SU-DHL-6 (cell line): ENCODE measurements around the gene SLC7A6OS.
A peak's percentile ranks its signal among the peaks of the same experiment; 100 is the strongest.

Source experiments
- H2AFZ ChIP-seq: fragments of 200-600 bp; sonication (generic); 2 replicates; pipeline ENCODE4 v1.6.1; 2014; ENCODE audit warnings: low read depth, mild to moderate bottlenecking, moderate library complexity, mixed read lengths, antibody characterized with exemption, low read length; ENCODE audit not compliant: severe bottlenecking
- H3F3A ChIP-seq: fragments of 200-600 bp; shearing (Covaris generic); 2 replicates; pipeline ENCODE4 v1.6.0; 2016; ENCODE audit warnings: antibody characterized with exemption, mild to moderate bottlenecking; ENCODE audit not compliant: insufficient read depth
- H3K27ac ChIP-seq: fragments of 200-600 bp; sonication (generic); 2 replicates; pipeline ENCODE4 v1.5.1; 2016; ENCODE audit warnings: low read depth, mild to moderate bottlenecking, low read length, moderate library complexity, mixed read lengths
- H3K27me3 ChIP-seq: fragments of 200-600 bp; sonication (generic), shearing (Covaris generic); 2 replicates; pipeline ENCODE4 v1.6.0; 2014; ENCODE audit warnings: mild to moderate bottlenecking, low read length
- H3K36me3 ChIP-seq: fragments of 200-600 bp; sonication (generic); 2 replicates; pipeline ENCODE4 v1.6.1; 2014; ENCODE audit warnings: mild to moderate bottlenecking, low read length, mixed read lengths
- H3K4me2 ChIP-seq: fragments of 300-600, 200-600 bp; shearing (Covaris generic), sonication (generic); 2 replicates; pipeline ENCODE4 v1.6.0; 2014; ENCODE audit warnings: low read length, low read depth, mild to moderate bottlenecking; ENCODE audit not compliant: poor library complexity, severe bottlenecking
- H3K4me3 ChIP-seq: fragments of 200-600 bp; sonication (generic); 2 replicates; pipeline ENCODE4 v1.5.1; 2014; ENCODE audit warnings: antibody characterized with exemption, low read length, mild to moderate bottlenecking, mixed read lengths; ENCODE audit not compliant: insufficient read depth, poor library complexity, severe bottlenecking
- H3K79me2 ChIP-seq: fragments of 200-600 bp; sonication (generic); 2 replicates; pipeline ENCODE4 v1.6.1; 2014; ENCODE audit warnings: mild to moderate bottlenecking, low read length, moderate library complexity; ENCODE audit not compliant: insufficient read depth
- H3K9ac ChIP-seq: fragments of 200-600 bp; sonication (generic); 2 replicates; pipeline ENCODE4 v1.7.0; 2014; ENCODE audit warnings: mild to moderate bottlenecking, low read length
- H3K9me2 ChIP-seq: fragments of 200-600 bp; sonication (generic); replicated peaks from 2 replicates; pipeline ENCODE4 v1.6.1; 2014; ENCODE audit warnings: low read length; ENCODE audit not compliant: insufficient read depth
- H3K9me3 ChIP-seq: fragments of 200-600 bp; sonication (generic); 2 replicates; pipeline ENCODE4 v1.6.1; 2014; ENCODE audit warnings: low read length, mixed read lengths; ENCODE audit not compliant: insufficient read depth
- H4K20me1 ChIP-seq: fragments of 200-600 bp; sonication (generic); 2 replicates; pipeline ENCODE4 v1.6.1; 2014; ENCODE audit warnings: low read depth, mild to moderate bottlenecking, antibody characterized with exemption, low read length, moderate library complexity, mixed read lengths
- CTCF ChIP-seq: fragments of 200-600 bp; sonication (generic); IDR thresholded peaks from one replicate; pipeline ENCODE4 v1.5.1; 2017; ENCODE audit warnings: antibody characterized with exemption, mild to moderate bottlenecking, low read length, moderate library complexity; ENCODE audit not compliant: insufficient read depth, poor library complexity, severe bottlenecking
- EZH2phosphoT487 ChIP-seq: fragments of 200-600 bp; sonication (generic), shearing (Covaris generic); conservative IDR thresholded peaks from 2 replicates; pipeline ENCODE4 v1.6.1; 2018; ENCODE audit warnings: mild to moderate bottlenecking, antibody characterized with exemption, low read length, moderate library complexity, mixed read lengths

SLC7A6OS gene

GRCh38 chr16:68281368-68282063 lies 29.2 kb downstream of the SLC7A6OS start:
- no peak overlapping the region for H2AFZ ChIP-seq
- H3K9me3 ChIP-seq, result no peaks in the 10 kb centered on the region
- H3K9me2 ChIP-seq, result no peaks in the 10 kb centered on the region
- peak overlapping the region; percentile 98 for H3K27ac ChIP-seq
- peak overlapping the region; percentile 6 for H3K9ac ChIP-seq
- H3K79me2 ChIP-seq, result peaks cover 56% of the 10 kb centered on the region
- H3K4me2 ChIP-seq, result peak overlapping the region; percentile 85
- peaks cover 55% of the 10 kb centered on the region for H3F3A ChIP-seq
- H4K20me1 ChIP-seq, result no peaks in the 10 kb centered on the region
- H3K27me3 ChIP-seq, result no peaks in the 10 kb centered on the region
- H3K36me3 ChIP-seq, result no peaks in the 10 kb centered on the region
- no peak overlapping the region for H3K4me3 ChIP-seq
- TF ChIP-seq EZH2phosphoT487 (no peak), CTCF (no peak)

GRCh38 chr16:68279726-68280558 lies 30.8 kb downstream of the SLC7A6OS start:
- Histone ChIP-seq H4K20me1 (no peaks in the 10 kb centered on the region), H3F3A (peaks cover 55% of the 10 kb centered on the region), H3K4me2 (peak overlapping the region; percentile 74), H3K9me2 (no peaks in the 10 kb centered on the region), H3K79me2 (peaks cover 51% of the 10 kb centered on the region), H3K36me3 (0 out of 2 replicates have a peak, but pooled peaks cover under 1% of the 10 kb centered on the region), H3K27me3 (no peaks in the 10 kb centered on the region), H3K4me3 (no peak overlapping the region), H3K27ac (peak overlapping the region; percentile 98), H2AFZ (no peak overlapping the region), H3K9me3 (no peaks in the 10 kb centered on the region), H3K9ac (peak overlapping the region; percentile 31)
- TF ChIP-seq EZH2phosphoT487 (no peak), CTCF (no peak)

- H3K9ac ChIP-seq, result 0 out of 2 replicates have a peak overlapping the region, but pooled peaks have one; percentile 8
- H3K27ac ChIP-seq, result peak overlapping the region; percentile 79
- peak overlapping the region; percentile 23 for H3K4me2 ChIP-seq
- TF ChIP-seq CTCF (no peak), EZH2phosphoT487 (no peak)
- H3K79me2 ChIP-seq, result peaks cover 73% of the 10 kb centered on the region
- 0 out of 2 replicates have a peak, but pooled peaks cover 6% of the 10 kb centered on the region for H3K36me3 ChIP-seq
- no peaks in the 10 kb centered on the region for H3K9me3 ChIP-seq
- no peak overlapping the region for H3K4me3 ChIP-seq
- no peaks in the 10 kb centered on the region for H4K20me1 ChIP-seq
- no peak overlapping the region for H2AFZ ChIP-seq
- peaks cover 19% of the 10 kb centered on the region for H3F3A ChIP-seq
- no peaks in the 10 kb centered on the region for H3K9me2 ChIP-seq
- H3K27me3 ChIP-seq, result no peaks in the 10 kb centered on the region
Observed at GRCh38 chr16:68276223-68276622, 34.5 kb downstream of the SLC7A6OS start.
